ENCODE results near the gene ASIP. TPM values are rescaled to one million over a fixed set of nuclear protein-coding genes. Genes with fewer than 3 reads are reported as not detected.
"Not testable (repeated sequence)": the region's sequence is repeated elsewhere in the genome, so short reads cannot be mapped to it uniquely, and the experiment has no call there.

ASIP gene
- total RNA-seq, 1 donor from 2014 or later, result not detected

DNA sequence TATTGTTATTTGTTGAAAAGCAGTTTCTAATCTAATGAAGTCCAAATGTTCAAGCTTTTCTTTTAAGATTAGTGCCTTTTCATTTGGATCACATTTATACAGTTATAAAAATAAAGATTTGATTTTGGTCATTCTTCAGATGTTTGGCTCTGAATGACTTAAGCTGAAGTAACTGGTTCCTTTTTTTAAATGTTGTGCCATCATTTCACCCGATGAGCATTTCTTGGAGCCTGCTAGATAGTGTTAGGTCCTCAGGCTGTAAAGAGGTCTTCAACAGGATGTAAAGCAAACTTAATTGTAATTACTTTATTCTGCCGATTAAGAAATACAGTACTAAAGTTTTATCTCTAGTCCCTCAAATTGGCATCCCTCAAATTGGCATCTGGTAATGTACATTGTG lies 41.2 kb upstream of the ASIP start:
- DNase-seq (ENCODE audit: low read depth) (no peak), FAIRE-seq (no peak)
- Histone ChIP-seq H2AFZ (ENCODE audit: low read depth, low read length) (no peak overlapping the region), H3K27ac (ENCODE audit: low read depth, low read length) (no peak overlapping the region), H3K9ac (ENCODE audit: low read length) (no peak overlapping the region), H3K4me2 (ENCODE audit: low read length) (no peak overlapping the region), H4K20me1 (ENCODE audit: insufficient read depth, low read length) (no peaks in the 10 kb centered on the region), H3K79me2 (ENCODE audit: insufficient read depth, low read length) (no peaks in the 10 kb centered on the region), H3K4me3 (ENCODE audit: insufficient read depth, low read depth, low read length) (no peak overlapping the region), H3K27me3 (ENCODE audit: insufficient read depth, low read length) (peaks cover 24% of the 10 kb centered on the region), H3K9me3 (ENCODE audit: insufficient read depth, low read depth, low read length) (no peaks in the 10 kb centered on the region), H3K4me1 (ENCODE audit: insufficient read depth, low read length) (no peaks in the 10 kb centered on the region), H3K36me3 (ENCODE audit: insufficient read depth, low read length) (no peaks in the 10 kb centered on the region)
- Mint-ChIP-seq H3K4me3 (ENCODE audit: unreplicated experiment) (no peak overlapping the region), H3K27ac (ENCODE audit: unreplicated experiment) (no peak overlapping the region), H3K9me3 (ENCODE audit: unreplicated experiment) (peaks cover 3% of the 10 kb centered on the region), H3K27me3 (ENCODE audit: low read depth, unreplicated experiment) (peaks cover 5% of the 10 kb centered on the region), H3K4me1 (ENCODE audit: low read depth, unreplicated experiment) (no peaks in the 10 kb centered on the region), H3K36me3 (ENCODE audit: low read depth, unreplicated experiment) (no peaks in the 10 kb centered on the region)
- TF ChIP-seq, protein P1, sequence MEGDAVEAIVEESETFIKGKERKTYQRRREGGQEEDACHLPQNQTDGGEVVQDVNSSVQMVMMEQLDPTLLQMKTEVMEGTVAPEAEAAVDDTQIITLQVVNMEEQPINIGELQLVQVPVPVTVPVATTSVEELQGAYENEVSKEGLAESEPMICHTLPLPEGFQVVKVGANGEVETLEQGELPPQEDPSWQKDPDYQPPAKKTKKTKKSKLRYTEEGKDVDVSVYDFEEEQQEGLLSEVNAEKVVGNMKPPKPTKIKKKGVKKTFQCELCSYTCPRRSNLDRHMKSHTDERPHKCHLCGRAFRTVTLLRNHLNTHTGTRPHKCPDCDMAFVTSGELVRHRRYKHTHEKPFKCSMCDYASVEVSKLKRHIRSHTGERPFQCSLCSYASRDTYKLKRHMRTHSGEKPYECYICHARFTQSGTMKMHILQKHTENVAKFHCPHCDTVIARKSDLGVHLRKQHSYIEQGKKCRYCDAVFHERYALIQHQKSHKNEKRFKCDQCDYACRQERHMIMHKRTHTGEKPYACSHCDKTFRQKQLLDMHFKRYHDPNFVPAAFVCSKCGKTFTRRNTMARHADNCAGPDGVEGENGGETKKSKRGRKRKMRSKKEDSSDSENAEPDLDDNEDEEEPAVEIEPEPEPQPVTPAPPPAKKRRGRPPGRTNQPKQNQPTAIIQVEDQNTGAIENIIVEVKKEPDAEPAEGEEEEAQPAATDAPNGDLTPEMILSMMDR (IDR thresholded peaks at IDR 0.05; ENCODE audit: insufficient read depth, low read depth, low read length), result no peak
- TF ChIP-seq EZH2 (IDR thresholded peaks at IDR 0.05; ENCODE audit: insufficient read depth, low read length), result no peak

DNA sequence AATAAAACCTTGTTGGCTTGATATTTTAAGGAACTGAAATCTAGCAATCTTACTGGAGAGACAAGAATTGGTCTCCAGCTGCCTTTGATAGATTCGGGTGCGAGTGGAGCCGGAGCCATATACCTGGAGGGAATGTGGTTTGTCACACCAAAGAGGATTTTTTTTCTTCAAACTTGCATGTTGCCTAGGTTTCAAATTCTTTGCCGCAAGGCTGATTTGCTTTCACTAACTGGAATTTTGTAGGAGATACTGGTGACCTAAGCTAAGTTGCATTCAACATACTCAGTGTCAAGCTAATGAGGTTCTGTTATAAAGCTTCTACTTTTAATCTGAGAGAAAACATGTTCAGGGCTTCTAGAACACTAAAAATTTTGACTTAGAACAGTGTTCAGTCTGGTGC lies 39.7 kb upstream of the ASIP start:
- Histone ChIP-seq H3K4me3 (ENCODE audit: insufficient read depth, low read depth, low read length) (no peak overlapping the region), H2AFZ (ENCODE audit: low read depth, low read length) (no peak overlapping the region), H3K4me2 (ENCODE audit: low read length) (no peak overlapping the region), H3K4me1 (ENCODE audit: insufficient read depth, low read length) (no peaks in the 10 kb centered on the region), H3K27ac (ENCODE audit: low read depth, low read length) (no peak overlapping the region), H3K36me3 (ENCODE audit: insufficient read depth, low read length) (no peaks in the 10 kb centered on the region), H3K9ac (ENCODE audit: low read length) (no peak overlapping the region), H3K79me2 (ENCODE audit: insufficient read depth, low read length) (no peaks in the 10 kb centered on the region), H3K9me3 (ENCODE audit: insufficient read depth, low read depth, low read length) (no peaks in the 10 kb centered on the region), H3K27me3 (ENCODE audit: insufficient read depth, low read length) (peaks cover 20% of the 10 kb centered on the region), H4K20me1 (ENCODE audit: insufficient read depth, low read length) (no peaks in the 10 kb centered on the region)
- peaks cover 9% of the 10 kb centered on the region for H3K9me3 Mint-ChIP-seq (ENCODE audit: unreplicated experiment)
- FAIRE-seq (no peak), DNase-seq (ENCODE audit: low read depth) (no peak)
- H3K4me1 Mint-ChIP-seq (ENCODE audit: low read depth, unreplicated experiment), result no peaks in the 10 kb centered on the region
- TF ChIP-seq, protein P1 (IDR thresholded peaks at IDR 0.05; ENCODE audit: insufficient read depth, low read depth, low read length), result no peak
- TF ChIP-seq EZH2 (IDR thresholded peaks at IDR 0.05; ENCODE audit: insufficient read depth, low read length), result no peak
- H3K27me3 Mint-ChIP-seq (ENCODE audit: low read depth, unreplicated experiment), result peaks cover 3% of the 10 kb centered on the region
- H3K27ac Mint-ChIP-seq (ENCODE audit: unreplicated experiment), result no peak overlapping the region
- H3K4me3 Mint-ChIP-seq (ENCODE audit: unreplicated experiment), result no peak overlapping the region
- H3K36me3 Mint-ChIP-seq (ENCODE audit: low read depth, unreplicated experiment), result no peaks in the 10 kb centered on the region

DNA sequence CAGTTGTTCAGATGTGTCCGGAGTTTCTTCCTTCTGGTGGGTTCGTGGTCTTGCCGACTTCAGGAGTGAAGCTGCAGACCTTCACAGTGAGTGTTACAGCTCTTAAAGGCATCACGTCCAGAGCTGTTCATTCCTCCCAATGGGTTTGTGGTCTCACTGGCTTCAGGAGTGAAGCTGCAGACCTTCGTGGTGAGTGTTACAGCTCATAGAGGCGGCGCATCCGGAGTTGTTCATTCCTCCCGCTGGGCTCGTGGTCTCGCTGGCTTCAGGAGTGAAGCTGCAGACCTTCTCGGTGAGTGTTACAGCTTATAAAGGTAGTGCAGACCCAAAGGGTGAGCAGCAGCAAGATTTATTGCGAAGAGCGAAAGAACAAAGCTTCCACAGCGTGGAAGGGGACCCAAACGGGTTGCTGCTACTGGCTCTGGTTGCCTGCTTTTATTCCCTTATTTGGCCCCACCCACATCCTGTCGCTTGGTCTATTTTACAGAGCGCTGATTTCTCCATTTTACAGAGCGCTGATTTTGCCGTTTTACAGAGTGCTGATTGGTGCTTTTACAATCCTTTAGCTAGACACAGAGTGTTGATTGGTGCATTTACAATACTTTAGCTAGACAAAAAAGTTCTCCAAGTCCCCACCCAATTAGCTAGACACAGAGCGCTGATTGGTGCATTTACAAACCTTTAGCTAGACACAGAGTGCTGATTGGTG lies 35.9 kb upstream of the ASIP start:
- not testable (repeated sequence) for H4K20me1 ChIP-seq (ENCODE audit: insufficient read depth, low read length); H2AFZ ChIP-seq (ENCODE audit: low read depth, low read length); H3K27me3 Mint-ChIP-seq (ENCODE audit: low read depth, unreplicated experiment); H3K4me2 ChIP-seq (ENCODE audit: low read length); H3K9me3 Mint-ChIP-seq (ENCODE audit: unreplicated experiment); H3K4me3 Mint-ChIP-seq (ENCODE audit: unreplicated experiment); H3K4me1 ChIP-seq (ENCODE audit: insufficient read depth, low read length); H3K36me3 Mint-ChIP-seq (ENCODE audit: low read depth, unreplicated experiment); H3K79me2 ChIP-seq (ENCODE audit: insufficient read depth, low read length); H3K36me3 ChIP-seq (ENCODE audit: insufficient read depth, low read length); H3K9ac ChIP-seq (ENCODE audit: low read length); H3K27ac ChIP-seq (ENCODE audit: low read depth, low read length); FAIRE-seq; H3K27ac Mint-ChIP-seq (ENCODE audit: unreplicated experiment); H3K4me1 Mint-ChIP-seq (ENCODE audit: low read depth, unreplicated experiment); DNase-seq (ENCODE audit: low read depth); H3K9me3 ChIP-seq (ENCODE audit: insufficient read depth, low read depth, low read length); H3K27me3 ChIP-seq (ENCODE audit: insufficient read depth, low read length); H3K4me3 ChIP-seq (ENCODE audit: insufficient read depth, low read depth, low read length)
